Activated CD8-positive, alpha-beta T cell treated with anti-CD3 and anti-CD28 coated beads, Interleukin-2, amount 10 ng/mL, durations not matched to agents 7 days and 5 days (primary cell): Measurements from ENCODE around the gene ADAMTS17. TPM values are rescaled to one million over a fixed set of nuclear protein-coding genes. Genes with fewer than 3 reads are reported as not detected.

Source experiments
- ATAC-seq: fragments of 150-1000 bp; cut with Tn5 transposase; one replicate; pipeline ENCODE4 v1.10.0; 2021; ENCODE audit warnings: moderate library complexity
- CTCF ChIA-PET: fragments of 350-600 bp; sonication (Branson Sonifier 250); formaldehyde crosslinking; loops from one replicate; lab custom pipeline; 2021; ENCODE audit warnings: antibody characterized with exemption; lab: Charles Lee
- POLR2A ChIA-PET: fragments of 350-600 bp; sonication (Branson Sonifier 250); formaldehyde crosslinking; loops from one replicate; lab custom pipeline; 2021; ENCODE audit warnings: antibody characterized with exemption; lab: Charles Lee
- DNase-seq: peaks from one replicate; pipeline ENCODE4 v3.0.0-alpha.2; 2020
- H3K27ac Mint-ChIP-seq: one replicate; pipeline ENCODE4 v1.8.0; 2021; ENCODE audit warnings: mild to moderate bottlenecking, mixed read lengths
- H3K27me3 Mint-ChIP-seq: one replicate; pipeline ENCODE4 v1.8.0; 2021; ENCODE audit warnings: low read depth, mixed read lengths
- H3K36me3 Mint-ChIP-seq: one replicate; pipeline ENCODE4 v1.8.0; 2021; ENCODE audit warnings: low read depth, mixed read lengths
- H3K4me1 Mint-ChIP-seq: one replicate; pipeline ENCODE4 v1.8.0; 2021; ENCODE audit warnings: low read depth, mixed read lengths
- H3K4me3 Mint-ChIP-seq: one replicate; pipeline ENCODE4 v1.8.0; 2021; ENCODE audit warnings: mild to moderate bottlenecking, mixed read lengths
- H3K9me3 Mint-ChIP-seq: one replicate; pipeline ENCODE4 v1.8.0; 2022; ENCODE audit warnings: mixed read lengths; ENCODE audit not compliant: insufficient read depth
- total RNA-seq, 2 experiments: library from RNA; stranded (reverse); gene quantifications; one replicate each; pipeline ENCODE4 v1.2.3, GENCODE V29; 2021

Gene ADAMTS17
- total RNA-seq, 2 experiments from 2014 or later, result 5.1 to 6.0 TPM

- no peaks in the 10 kb centered on the region for H3K36me3 Mint-ChIP-seq
- DNase-seq (peak; percentile 82), ATAC-seq (peak; percentile 57)
- H3K27ac Mint-ChIP-seq, result peak overlapping the region; percentile 22
- H3K27me3 Mint-ChIP-seq, result peaks cover 16% of the 10 kb centered on the region
- H3K4me3 Mint-ChIP-seq, result peak overlapping the region; percentile 64
- ChIA-PET POLR2A (interaction anchor here (1.2 to 2.0 kb wide), 2 partner anchors 9 to 408 kb away, joined by 4 to 13 read pairs; no protein-coding TSS in a partner anchor), CTCF (interaction anchor here (0.6 to 8.3 kb wide), 46 partner anchors 9 to 1067 kb away, joined by 3 to 148 read pairs (median 4); no protein-coding TSS in a partner anchor)
- H3K9me3 Mint-ChIP-seq, result no peaks in the 10 kb centered on the region
- H3K4me1 Mint-ChIP-seq, result peaks cover 48% of the 10 kb centered on the region
Measured at GRCh38 chr15:100338971-100339444, 2.8 kb downstream of the ADAMTS17 start.

DNA sequence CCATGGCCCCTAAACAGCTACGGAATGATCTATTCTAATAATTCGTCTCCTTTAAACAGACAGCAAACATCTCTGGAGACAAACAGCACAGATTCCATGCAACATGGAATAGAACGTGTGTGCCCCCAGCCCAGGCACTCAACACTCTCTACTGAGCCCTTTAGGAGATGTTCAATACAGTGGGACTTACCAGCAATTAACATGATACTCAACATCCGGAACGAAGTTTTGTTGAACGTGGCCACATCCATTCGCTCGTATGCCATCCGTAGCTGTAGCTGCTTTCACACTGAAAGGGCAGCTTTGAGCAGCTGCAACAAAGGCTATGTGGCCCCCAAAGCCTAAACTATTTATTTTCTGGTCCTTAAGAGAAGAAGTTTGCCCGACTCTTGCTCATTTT, 3.5 kb downstream of the ADAMTS17 start:
- Mint-ChIP-seq H3K4me1 (peaks cover 56% of the 10 kb centered on the region), H3K27ac (peak overlapping the region; percentile 22), H3K36me3 (no peaks in the 10 kb centered on the region), H3K4me3 (peak overlapping the region; percentile 64), H3K9me3 (no peaks in the 10 kb centered on the region), H3K27me3 (peaks cover 11% of the 10 kb centered on the region)
- ATAC-seq (no peak), DNase-seq (no peak)
- POLR2A ChIA-PET, result interaction anchor here (1.2 to 2.0 kb wide), 2 partner anchors 8 to 407 kb away, joined by 4 to 13 read pairs; no protein-coding TSS in a partner anchor
- CTCF ChIA-PET, result interaction anchor here (0.6 to 8.3 kb wide), 35 partner anchors 8 to 1066 kb away, joined by 3 to 148 read pairs (median 4); no protein-coding TSS in a partner anchor

DNA sequence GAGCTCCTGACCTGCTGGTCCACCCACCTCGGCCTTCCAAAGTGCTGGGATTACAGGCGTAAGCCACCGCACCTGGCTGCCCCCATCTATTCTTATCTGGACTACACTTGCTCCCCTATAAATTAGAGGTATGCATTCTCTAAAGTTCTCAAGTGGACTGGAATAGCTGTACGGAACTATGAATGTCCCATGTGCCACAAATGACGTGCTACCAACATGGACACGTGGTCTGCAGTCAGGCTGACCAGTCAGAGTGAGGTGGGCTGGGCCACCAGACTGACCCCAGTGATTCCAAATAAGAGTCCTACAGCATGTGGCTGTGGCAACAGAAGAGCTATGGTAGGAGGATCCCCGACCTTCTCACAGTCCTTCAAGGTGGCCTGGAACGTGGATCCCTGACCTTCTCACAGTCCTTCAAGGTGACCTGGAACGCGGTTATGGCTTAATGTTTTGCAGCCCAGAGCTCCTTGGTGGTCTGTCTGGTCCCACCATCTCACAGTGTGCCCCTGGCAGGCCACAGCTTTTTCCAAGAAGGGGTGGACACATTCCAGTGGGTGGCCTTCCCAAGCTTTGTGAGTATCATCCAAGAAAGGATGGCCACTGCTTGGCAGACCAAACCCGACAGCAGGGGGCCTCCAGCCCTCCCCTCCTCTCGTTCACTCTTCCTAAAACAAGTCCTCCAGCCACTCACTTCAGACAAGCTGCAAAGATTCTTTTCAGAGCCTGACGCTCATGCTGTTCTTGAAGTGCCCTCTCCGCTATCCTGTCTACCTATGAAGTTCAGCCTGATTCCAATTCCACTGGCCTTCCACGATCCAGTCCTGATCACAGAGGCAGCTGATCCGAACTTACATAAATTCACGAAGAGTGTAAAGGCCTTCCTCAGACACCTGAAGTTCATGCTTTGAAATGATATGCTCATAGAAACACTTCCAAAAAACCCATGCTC, 4.4 kb downstream of the ADAMTS17 start:
- peaks cover 9% of the 10 kb centered on the region for H3K27me3 Mint-ChIP-seq
- no peaks in the 10 kb centered on the region for H3K36me3 Mint-ChIP-seq
- CTCF ChIA-PET, result interaction anchor here (1.5 to 8.3 kb wide), 9 partner anchors 11 to 1065 kb away, joined by 3 to 148 read pairs (median 8); no protein-coding TSS in a partner anchor
- peaks cover 63% of the 10 kb centered on the region for H3K4me1 Mint-ChIP-seq
- no peak overlapping the region for H3K4me3 Mint-ChIP-seq
- no peak overlapping the region for H3K27ac Mint-ChIP-seq
- DNase-seq, result no peak
- no peak for ATAC-seq
- no peaks in the 10 kb centered on the region for H3K9me3 Mint-ChIP-seq
- POLR2A ChIA-PET, result no interaction called here

- ATAC-seq, result no peak
- no peak for DNase-seq
- Mint-ChIP-seq H3K9me3 (no peaks in the 10 kb centered on the region), H3K36me3 (no peaks in the 10 kb centered on the region), H3K4me1 (peaks cover 71% of the 10 kb centered on the region), H3K4me3 (no peak overlapping the region), H3K27ac (no peak overlapping the region), H3K27me3 (peaks cover 9% of the 10 kb centered on the region)
- POLR2A ChIA-PET, result no interaction called here
- CTCF ChIA-PET, result interaction anchor here (0.8 to 8.3 kb wide), 3 partner anchors 13 to 406 kb away, joined by 4 to 148 read pairs (median 83); no protein-coding TSS in a partner anchor
Measured at GRCh38 chr15:100336061-100336460, 5.7 kb downstream of the ADAMTS17 start.

DNA sequence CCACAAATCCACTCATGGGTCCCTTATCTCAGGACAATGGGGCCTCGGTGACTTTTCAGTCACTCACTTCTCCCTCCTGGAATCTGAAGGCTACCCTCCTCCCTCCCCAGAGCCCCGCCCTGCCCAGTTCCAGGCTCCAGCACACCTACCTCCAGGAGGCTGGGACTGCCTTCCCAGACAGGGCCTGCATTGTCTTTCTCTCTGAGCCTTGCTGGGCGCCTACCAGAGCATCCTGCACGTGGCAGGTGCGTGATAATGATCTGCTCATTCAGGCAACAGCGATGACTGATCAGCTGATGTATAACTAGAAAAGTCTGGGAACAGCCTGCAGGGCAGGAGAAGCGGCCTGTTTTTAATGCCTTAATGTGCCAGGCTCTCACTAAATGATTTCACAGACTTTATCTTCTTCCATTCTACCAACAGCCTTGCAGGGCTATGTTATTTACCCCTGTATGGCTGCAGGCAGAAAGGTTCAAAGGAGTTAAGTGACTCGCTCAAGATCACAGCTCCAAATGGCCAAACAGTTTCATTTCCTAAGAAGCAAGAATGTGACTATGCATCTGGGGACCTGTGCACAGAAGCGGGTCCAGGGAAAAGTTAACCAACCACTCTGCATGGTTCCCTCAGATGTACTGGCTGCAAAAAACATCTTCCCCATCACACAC, 6.3 kb downstream of the ADAMTS17 start:
- Mint-ChIP-seq H3K27ac (peak overlapping the region; percentile 16), H3K27me3 (peaks cover 8% of the 10 kb centered on the region), H3K4me3 (no peak overlapping the region), H3K9me3 (no peaks in the 10 kb centered on the region), H3K36me3 (no peaks in the 10 kb centered on the region), H3K4me1 (peaks cover 76% of the 10 kb centered on the region)
- POLR2A ChIA-PET, result no interaction called here
- CTCF ChIA-PET, result interaction anchor here (0.8 to 8.3 kb wide), 2 partner anchors 13 to 204 kb away, joined by 4 to 148 read pairs; no protein-coding TSS in a partner anchor
- DNase-seq, result no peak
- ATAC-seq, result no peak

DNA sequence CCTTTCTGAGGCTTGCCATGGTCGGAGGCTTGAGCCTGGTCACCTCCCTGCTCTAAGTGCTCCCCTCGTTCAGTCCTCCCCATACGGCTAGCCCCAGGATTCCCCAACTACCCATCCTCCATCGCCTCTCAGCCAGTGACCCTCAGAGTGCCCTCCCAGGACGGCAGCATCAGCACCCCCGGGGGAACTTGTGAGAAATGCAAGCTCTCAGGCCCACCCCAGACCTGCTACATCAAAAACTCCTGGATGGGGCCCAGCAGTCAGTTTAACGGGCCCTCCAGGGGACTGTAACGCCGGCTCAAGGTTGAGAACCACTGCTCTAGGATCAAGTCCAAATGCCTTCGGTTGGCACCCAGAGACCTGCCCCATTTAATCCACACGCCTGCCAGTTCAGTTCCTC, 6.9 kb downstream of the ADAMTS17 start:
- no peaks in the 10 kb centered on the region for H3K9me3 Mint-ChIP-seq
- H3K36me3 Mint-ChIP-seq, result no peaks in the 10 kb centered on the region
- H3K27ac Mint-ChIP-seq, result peak overlapping the region; percentile 69
- no peak for DNase-seq
- peaks cover 6% of the 10 kb centered on the region for H3K27me3 Mint-ChIP-seq
- POLR2A ChIA-PET, result no interaction called here
- CTCF ChIA-PET, result interaction anchor here (8.3 kb wide), 1 partner anchor 14 kb away, joined by 148 read pairs; no protein-coding TSS in a partner anchor
- peaks cover 78% of the 10 kb centered on the region for H3K4me1 Mint-ChIP-seq
- no peak for ATAC-seq
- H3K4me3 Mint-ChIP-seq, result peak overlapping the region; percentile 23

DNA sequence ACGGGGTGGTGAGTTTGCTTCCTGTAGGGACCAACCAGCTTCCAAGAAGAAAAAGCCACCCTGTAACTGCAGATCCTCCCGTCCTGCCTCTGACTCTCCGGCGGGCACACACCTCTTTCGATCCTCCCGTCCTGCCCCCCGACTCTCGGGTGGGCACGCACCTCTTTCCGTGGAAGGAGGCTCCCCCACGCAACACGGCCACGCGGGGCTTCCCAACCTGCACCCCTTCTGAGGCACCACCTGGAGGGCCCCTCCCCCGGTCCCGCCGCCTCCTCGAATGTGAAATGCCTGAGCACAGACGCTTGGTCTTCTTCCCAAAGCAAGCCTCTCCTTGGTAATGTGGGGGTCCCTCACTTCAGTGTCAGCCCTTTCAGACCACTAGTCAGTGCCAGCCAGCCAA, 7.3 kb downstream of the ADAMTS17 start:
- no peak for DNase-seq
- Mint-ChIP-seq H3K27me3 (peaks cover 2% of the 10 kb centered on the region), H3K4me3 (no peak overlapping the region), H3K9me3 (no peaks in the 10 kb centered on the region), H3K4me1 (peaks cover 81% of the 10 kb centered on the region), H3K36me3 (peaks cover 2% of the 10 kb centered on the region), H3K27ac (no peak overlapping the region)
- POLR2A ChIA-PET, result interaction anchor here (0.6 kb wide), 1 partner anchor 10 kb away, joined by 3 read pairs; no protein-coding TSS in a partner anchor
- CTCF ChIA-PET, result interaction anchor here (1.3 to 4.9 kb wide), 2 partner anchors 15 to 406 kb away, joined by 4 to 62 read pairs; no protein-coding TSS in a partner anchor
- ATAC-seq, result no peak

DNA sequence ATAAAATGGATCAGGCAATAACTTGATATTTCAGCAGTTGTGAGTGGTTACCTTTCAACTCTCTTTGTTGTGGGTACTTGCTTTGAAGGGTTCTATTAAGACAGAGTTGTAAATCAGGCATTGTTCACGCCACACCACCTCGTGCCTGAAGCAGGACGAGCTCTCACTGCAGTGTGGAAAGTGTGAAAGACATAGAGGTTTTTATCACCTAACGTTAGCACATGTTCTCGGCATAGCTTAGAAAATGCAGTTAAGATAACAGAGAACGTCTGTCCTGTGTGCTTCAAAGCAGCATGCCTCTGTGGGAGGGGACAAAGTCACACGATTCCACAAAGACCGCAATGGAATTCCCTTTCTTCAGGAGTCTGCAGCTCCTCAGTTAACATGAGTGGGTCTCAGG, 7.8 kb downstream of the ADAMTS17 start:
- CTCF ChIA-PET, result interaction anchor here (1.3 to 4.9 kb wide), 2 partner anchors 15 to 405 kb away, joined by 4 to 62 read pairs; no protein-coding TSS in a partner anchor
- no peak for ATAC-seq
- POLR2A ChIA-PET, result interaction anchor here (0.6 kb wide), 1 partner anchor 9 kb away, joined by 3 read pairs; no protein-coding TSS in a partner anchor

GRCh38 chr15:100333236-100333635, 8.5 kb downstream of the ADAMTS17 start:
- no peaks in the 10 kb centered on the region for H3K27me3 Mint-ChIP-seq
- H3K36me3 Mint-ChIP-seq, result peaks cover 7% of the 10 kb centered on the region
- H3K4me3 Mint-ChIP-seq, result no peak overlapping the region
- CTCF ChIA-PET, result interaction anchor here (1.3 to 4.9 kb wide), 3 partner anchors 10 to 404 kb away, joined by 4 to 62 read pairs (median 23); partner anchors contain the start of gene ADAMTS17
- H3K4me1 Mint-ChIP-seq, result peaks cover 83% of the 10 kb centered on the region
- H3K9me3 Mint-ChIP-seq, result no peaks in the 10 kb centered on the region
- peak overlapping the region; percentile 44 for H3K27ac Mint-ChIP-seq
- no peak for DNase-seq
- no peak for ATAC-seq
- POLR2A ChIA-PET, result no interaction called here

More for the DNA sequence above, 7.8 kb downstream of the ADAMTS17 start:
- Mint-ChIP-seq H3K9me3 (no peaks in the 10 kb centered on the region), H3K4me3 (no peak overlapping the region), H3K4me1 (peaks cover 82% of the 10 kb centered on the region), H3K27ac (peak overlapping the region; percentile 62), H3K27me3 (peaks cover 2% of the 10 kb centered on the region), H3K36me3 (peaks cover 2% of the 10 kb centered on the region)
- no peak for DNase-seq

DNA sequence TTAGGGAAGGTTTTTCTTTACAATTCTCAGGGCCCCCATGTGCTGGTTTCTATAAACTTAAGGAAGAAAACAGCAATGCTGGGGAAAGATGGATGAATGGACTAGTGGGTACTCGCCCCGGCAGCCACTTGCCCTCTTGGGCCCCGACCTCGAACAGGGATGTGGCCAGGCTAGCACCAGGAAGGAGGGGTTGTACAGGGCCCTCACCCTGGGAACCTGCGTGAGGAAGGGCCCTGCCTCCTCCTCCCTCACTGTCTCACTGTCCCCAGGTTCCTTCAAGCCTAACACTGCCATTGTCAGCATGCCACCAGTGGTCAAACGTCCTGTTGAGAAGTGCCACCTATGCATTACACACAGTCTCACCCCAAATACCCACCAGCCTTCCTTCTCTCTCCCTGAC, 9.1 kb downstream of the ADAMTS17 start:
- Mint-ChIP-seq H3K4me1 (peaks cover 78% of the 10 kb centered on the region), H3K9me3 (no peaks in the 10 kb centered on the region), H3K27ac (peak overlapping the region; percentile 0), H3K27me3 (no peaks in the 10 kb centered on the region), H3K36me3 (peaks cover 9% of the 10 kb centered on the region), H3K4me3 (no peak overlapping the region)
- ChIA-PET POLR2A (no interaction called here), CTCF (interaction anchor here (2.0 to 4.9 kb wide), 3 partner anchors 10 to 404 kb away, joined by 6 to 62 read pairs (median 23); partner anchors contain the start of gene ADAMTS17)
- no peak for DNase-seq
- no peak for ATAC-seq

GRCh38 chr15:100332231-100332630, 9.5 kb downstream of the ADAMTS17 start:
- POLR2A ChIA-PET, result no interaction called here
- Mint-ChIP-seq H3K27ac (no peak overlapping the region), H3K9me3 (no peaks in the 10 kb centered on the region), H3K4me3 (no peak overlapping the region), H3K4me1 (peaks cover 76% of the 10 kb centered on the region), H3K36me3 (peaks cover 11% of the 10 kb centered on the region), H3K27me3 (no peaks in the 10 kb centered on the region)
- DNase-seq (no peak), ATAC-seq (no peak)
- CTCF ChIA-PET, result interaction anchor here (2.0 to 4.9 kb wide), 3 partner anchors 11 to 404 kb away, joined by 6 to 62 read pairs (median 23); partner anchors contain the start of gene ADAMTS17
